ENCODE measurements around the gene CFP.
"Not testable (repeated sequence)": the region's sequence is repeated elsewhere in the genome, so short reads cannot be mapped to it uniquely, and the experiment has no call there.

The CFP gene

GRCh38 chrX:47629419-47630200 is at the start of gene CFP:
TSS of gene CFP (minus strand) at chrX:47629930. CDS start at chrX:47629844, 86 bp downstream.
- H3K4me3 ChIP-seq (ENCODE audit: low read length), result no peak within 1 kb of the TSS
- TF ChIP-seq CTCF (conservative IDR thresholded peaks at IDR 0.05; ENCODE audit: low read depth, low read length), result no peak
- DNase-seq (ENCODE audit: low read depth), result no peak

- not testable (repeated sequence) for H3K4me3 ChIP-seq (ENCODE audit: low read length); DNase-seq (ENCODE audit: low read depth)
Measured at GRCh38 chrX:47675959-47676859, 46.5 kb upstream of the CFP start.

GRCh38 chrX:47674776-47675175 is 45.0 kb upstream of the CFP start:
- TF ChIP-seq CTCF (conservative IDR thresholded peaks at IDR 0.05; ENCODE audit: low read depth, low read length), result no peak
- H3K4me3 ChIP-seq (ENCODE audit: low read length), result no peak overlapping the region
- no peak for DNase-seq (ENCODE audit: low read depth)

GRCh38 chrX:47665797-47666196 is 36.1 kb upstream of the CFP start:
- H3K4me3 ChIP-seq (ENCODE audit: low read length); DNase-seq (ENCODE audit: low read depth): not testable (repeated sequence)

DNA sequence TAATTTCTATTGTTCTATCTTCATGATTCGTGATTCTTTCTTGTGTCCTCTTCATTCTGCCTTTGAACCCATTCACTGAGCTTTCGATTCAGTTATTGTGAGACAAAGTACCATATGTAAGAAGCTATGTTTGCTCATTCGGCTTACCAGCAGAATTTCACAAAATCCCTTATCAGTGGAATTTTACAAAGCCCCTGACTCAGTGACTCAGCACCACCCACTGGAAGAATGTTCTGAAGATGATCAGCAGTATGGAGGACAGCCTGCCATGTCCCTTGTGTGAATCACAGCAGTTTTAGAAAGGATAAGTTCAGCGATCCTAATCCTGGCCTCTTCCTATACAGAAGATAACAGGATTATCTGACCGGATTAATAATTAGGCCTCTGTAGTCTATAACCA is 35.0 kb upstream of the CFP start:
- no peak for TF ChIP-seq CTCF (conservative IDR thresholded peaks at IDR 0.05; ENCODE audit: low read depth, low read length)
- no peak overlapping the region for H3K4me3 ChIP-seq (ENCODE audit: low read length)
- DNase-seq (ENCODE audit: low read depth), result no peak

- DNase-seq (ENCODE audit: low read depth), result no peak
- TF ChIP-seq CTCF (conservative IDR thresholded peaks at IDR 0.05; ENCODE audit: low read depth, low read length), result no peak
- no peak overlapping the region for H3K4me3 ChIP-seq (ENCODE audit: low read length)
Measured at GRCh38 chrX:47662144-47662657, 32.5 kb upstream of the CFP start.

DNA sequence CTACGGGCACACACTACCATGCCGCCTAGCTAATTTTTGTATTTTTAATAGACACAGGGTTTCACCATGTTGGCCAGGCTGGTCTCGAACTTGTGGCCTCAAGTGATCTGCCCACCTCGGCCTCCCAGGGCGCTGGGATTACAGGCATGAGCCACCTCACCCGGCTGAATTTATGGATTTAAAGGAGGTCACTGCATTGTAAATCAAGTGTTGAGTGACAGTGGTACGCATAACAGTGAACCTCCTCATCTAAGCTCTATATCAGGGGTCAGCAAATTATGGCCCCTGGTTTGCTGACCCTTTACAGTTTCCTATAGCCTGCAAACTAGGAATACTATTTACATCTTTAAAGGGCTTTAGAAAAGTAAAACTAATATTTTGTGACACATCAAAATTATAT is 31.8 kb upstream of the CFP start:
- no peak for TF ChIP-seq CTCF (conservative IDR thresholded peaks at IDR 0.05; ENCODE audit: low read depth, low read length)
- H3K4me3 ChIP-seq (ENCODE audit: low read length), result no peak overlapping the region
- DNase-seq (ENCODE audit: low read depth), result no peak

DNA sequence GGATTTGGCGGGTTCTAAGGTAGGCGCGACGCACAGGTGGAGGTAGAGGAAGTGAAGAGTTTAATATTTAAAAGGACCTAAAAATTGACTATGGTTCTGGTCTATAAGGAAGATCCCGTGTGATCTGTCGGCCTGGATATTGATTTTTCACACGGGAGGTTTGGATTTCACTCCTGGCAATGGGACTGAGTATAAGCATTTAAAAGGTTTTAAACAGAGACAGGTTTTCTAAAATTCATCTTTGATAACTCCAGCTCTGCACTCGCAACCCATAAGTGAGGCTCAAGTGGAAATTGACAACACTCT is 29.6 kb upstream of the CFP start:
- H3K4me3 ChIP-seq (ENCODE audit: low read length), result peak overlapping the region; percentile 73
- no peak for DNase-seq (ENCODE audit: low read depth)
- TF ChIP-seq CTCF (conservative IDR thresholded peaks at IDR 0.05; ENCODE audit: low read depth, low read length), result no peak

Measured in retinal pigment epithelial cell (primary cell).